Myocyte (in vitro differentiated cells): ENCODE measurements around the gene PTPRM. TPM values are rescaled to one million over a fixed set of nuclear protein-coding genes. Genes with fewer than 3 reads are reported as not detected.

Source experiments
- DNase-seq: peaks from one replicate; pipeline ENCODE4 v3.0.0-alpha.2; 2012; ENCODE audit warnings: low read depth
- total RNA-seq: library from RNA; depleted of rRNA; stranded (reverse); fragments of >200 nt; gene quantifications from 2 replicates; pipeline ENCODE4 v1.2.3, GENCODE V29; 2014

Gene PTPRM
- total RNA-seq, 1 donor from 2014 or later, result 26.9 TPM

GRCh38 chr18:8348051-8348720 lies 781.1 kb downstream of the PTPRM start:
- DNase-seq, result no peak

- no peak for DNase-seq
Observed at GRCh38 chr18:8349608-8350323, 782.6 kb downstream of the PTPRM start.

GRCh38 chr18:8350628-8351027 lies 783.5 kb downstream of the PTPRM start:
- no peak for DNase-seq

GRCh38 chr18:8351161-8351560 lies 784.0 kb downstream of the PTPRM start:
- DNase-seq, result no peak

- no peak for DNase-seq
Observed at GRCh38 chr18:8354304-8354703, 787.2 kb downstream of the PTPRM start.

GRCh38 chr18:8356001-8356400 lies 788.9 kb downstream of the PTPRM start:
- DNase-seq, result no peak

GRCh38 chr18:8357320-8357719 lies 790.2 kb downstream of the PTPRM start:
- DNase-seq, result no peak

GRCh38 chr18:8358033-8358765 lies 791.1 kb downstream of the PTPRM start:
- no peak for DNase-seq

GRCh38 chr18:8359076-8359475 lies 792.0 kb downstream of the PTPRM start:
- DNase-seq, result no peak

GRCh38 chr18:8359481-8359880 lies 792.4 kb downstream of the PTPRM start:
- DNase-seq, result no peak

GRCh38 chr18:8361941-8362471 lies 794.9 kb downstream of the PTPRM start:
- no peak for DNase-seq

- no peak for DNase-seq
Observed at GRCh38 chr18:8362863-8363262, 795.7 kb downstream of the PTPRM start.

GRCh38 chr18:8364385-8364784 lies 797.3 kb downstream of the PTPRM start:
- peak; percentile 18 for DNase-seq

- no peak for DNase-seq
Observed at GRCh38 chr18:8365006-8365405, 797.9 kb downstream of the PTPRM start.

- no peak for DNase-seq
Observed at GRCh38 chr18:8365528-8365927, 798.4 kb downstream of the PTPRM start.

GRCh38 chr18:8366070-8366469 lies 799.0 kb downstream of the PTPRM start:
- no peak for DNase-seq

- no peak for DNase-seq
Observed at GRCh38 chr18:8366656-8367055, 799.5 kb downstream of the PTPRM start.

GRCh38 chr18:8367217-8367988 lies 800.3 kb downstream of the PTPRM start:
- peak; percentile 58 for DNase-seq

GRCh38 chr18:8368512-8369217 lies 801.5 kb downstream of the PTPRM start:
- no peak for DNase-seq

- DNase-seq, result no peak
Observed at GRCh38 chr18:8373486-8373885, 806.4 kb downstream of the PTPRM start.

GRCh38 chr18:8374676-8375075 lies 807.6 kb downstream of the PTPRM start:
- no peak for DNase-seq
